ENCODE data around the gene EIF5A. TPM values are rescaled to one million over a fixed set of nuclear protein-coding genes. Genes with fewer than 3 reads are reported as not detected.

EIF5A gene
- total and polyA plus RNA-seq, 9 donors, result 175 to 372 (median 321) TPM

- WGBS (ENCODE audit: insufficient coverage), result under 1% methylated on average over 53 of the region's 57 CpGs
- peaks cover 44% of the 10 kb centered on the region for H3K4me1 ChIP-seq (ENCODE audit: control insufficient read depth, insufficient read depth, low read length)
- H3K9me3 ChIP-seq (replicated peaks; ENCODE audit: control insufficient read depth, low read depth, low read length), result no peaks in the 10 kb centered on the region
- H3K27me3 ChIP-seq (ENCODE audit: control insufficient read depth, insufficient read depth, low read length), result peaks cover 73% of the 10 kb centered on the region
- DNase-seq, result peak; percentile 46
- H3K36me3 ChIP-seq (ENCODE audit: control insufficient read depth, insufficient read depth, low read length), result no peaks in the 10 kb centered on the region
- H3K27ac ChIP-seq (ENCODE audit: low read length), result peak within 1 kb of the TSS; percentile 65
- H3K4me3 ChIP-seq (ENCODE audit: low read length), result peak within 1 kb of the TSS; percentile 8
Observed at GRCh38 chr17:7294614-7295153, 12.7 kb upstream of the EIF5A start, which contains the start of gene YBX2. TSS of gene YBX2 (minus strand) at chr17:7294639. CDS start at chr17:7294500, 139 bp downstream.

- H3K4me3 ChIP-seq (ENCODE audit: low read length), result no peak overlapping the region
- peaks cover 44% of the 10 kb centered on the region for H3K4me1 ChIP-seq (ENCODE audit: control insufficient read depth, insufficient read depth, low read length)
- H3K36me3 ChIP-seq (ENCODE audit: control insufficient read depth, insufficient read depth, low read length), result no peaks in the 10 kb centered on the region
- no peak overlapping the region for H3K27ac ChIP-seq (ENCODE audit: low read length)
- WGBS (ENCODE audit: insufficient coverage), result 61% methylated on average over 26 of the region's 42 CpGs
- DNase-seq, result no peak
- peaks cover 67% of the 10 kb centered on the region for H3K27me3 ChIP-seq (ENCODE audit: control insufficient read depth, insufficient read depth, low read length)
- H3K9me3 ChIP-seq (replicated peaks; ENCODE audit: control insufficient read depth, low read depth, low read length), result no peaks in the 10 kb centered on the region
Observed at GRCh38 chr17:7295230-7296180, 11.9 kb upstream of the EIF5A start.

- peaks cover 59% of the 10 kb centered on the region for H3K27me3 ChIP-seq (ENCODE audit: control insufficient read depth, insufficient read depth, low read length)
- peak overlapping the region; percentile 1 for H3K4me3 ChIP-seq (ENCODE audit: low read length)
- 4% methylated on average over 36 of the region's 51 CpGs for WGBS (ENCODE audit: insufficient coverage)
- peak; percentile 84 for DNase-seq
- no peaks in the 10 kb centered on the region for H3K9me3 ChIP-seq (replicated peaks; ENCODE audit: control insufficient read depth, low read depth, low read length)
- peaks cover 42% of the 10 kb centered on the region for H3K4me1 ChIP-seq (ENCODE audit: control insufficient read depth, insufficient read depth, low read length)
- H3K36me3 ChIP-seq (ENCODE audit: control insufficient read depth, insufficient read depth, low read length), result no peaks in the 10 kb centered on the region
- peak overlapping the region; percentile 51 for H3K27ac ChIP-seq (ENCODE audit: low read length)
Observed at GRCh38 chr17:7296189-7296861, 11.1 kb upstream of the EIF5A start.

GRCh38 chr17:7304179-7304578 is 3.2 kb upstream of the EIF5A start:
- Histone ChIP-seq H3K27me3 (ENCODE audit: control insufficient read depth, insufficient read depth, low read length) (peaks cover 5% of the 10 kb centered on the region), H3K9me3 (replicated peaks; ENCODE audit: control insufficient read depth, low read depth, low read length) (no peaks in the 10 kb centered on the region)
- 87% methylated on average over 3 of the region's 7 CpGs for WGBS (ENCODE audit: insufficient coverage)

GRCh38 chr17:7307686-7308624 is 527 bp downstream of the EIF5A start:
- Histone ChIP-seq H3K9me3 (replicated peaks; ENCODE audit: control insufficient read depth, low read depth, low read length) (no peaks in the 10 kb centered on the region), H3K36me3 (ENCODE audit: control insufficient read depth, insufficient read depth, low read length) (peaks cover 37% of the 10 kb centered on the region), H3K4me3 (ENCODE audit: low read length) (peak overlapping the region; percentile 88), H3K27me3 (ENCODE audit: control insufficient read depth, insufficient read depth, low read length) (no peaks in the 10 kb centered on the region), H3K27ac (ENCODE audit: low read length) (peak overlapping the region; percentile 98), H3K4me1 (ENCODE audit: control insufficient read depth, insufficient read depth, low read length) (peaks cover 21% of the 10 kb centered on the region)
- WGBS (ENCODE audit: insufficient coverage), result 1% methylated on average over 93 of the region's 104 CpGs
- peak; percentile 67 for DNase-seq

More at GRCh38 chr17:7304179-7304578, 3.2 kb upstream of the EIF5A start:
- no peaks in the 10 kb centered on the region for H3K36me3 ChIP-seq (ENCODE audit: control insufficient read depth, insufficient read depth, low read length)
- H3K4me3 ChIP-seq (ENCODE audit: low read length), result no peak overlapping the region
- no peak overlapping the region for H3K27ac ChIP-seq (ENCODE audit: low read length)
- H3K4me1 ChIP-seq (ENCODE audit: control insufficient read depth, insufficient read depth, low read length), result peaks cover 12% of the 10 kb centered on the region
- no peak for DNase-seq

GRCh38 chr17:7308625-7309433 is 1.4 kb downstream of the EIF5A start:
- Histone ChIP-seq H3K4me3 (ENCODE audit: low read length) (peak overlapping the region; percentile 88), H3K9me3 (replicated peaks; ENCODE audit: control insufficient read depth, low read depth, low read length) (no peaks in the 10 kb centered on the region), H3K4me1 (ENCODE audit: control insufficient read depth, insufficient read depth, low read length) (peaks cover 28% of the 10 kb centered on the region), H3K27me3 (ENCODE audit: control insufficient read depth, insufficient read depth, low read length) (no peaks in the 10 kb centered on the region), H3K27ac (ENCODE audit: low read length) (peak overlapping the region; percentile 98), H3K36me3 (ENCODE audit: control insufficient read depth, insufficient read depth, low read length) (peaks cover 46% of the 10 kb centered on the region)
- WGBS (ENCODE audit: insufficient coverage), result 0% methylated on average over 6 of the region's 14 CpGs
- peak; percentile 90 for DNase-seq

GRCh38 chr17:7309628-7310027 is 2.2 kb downstream of the EIF5A start:
- Histone ChIP-seq H3K27ac (ENCODE audit: low read length) (peak overlapping the region; percentile 98), H3K9me3 (replicated peaks; ENCODE audit: control insufficient read depth, low read depth, low read length) (no peaks in the 10 kb centered on the region), H3K4me3 (ENCODE audit: low read length) (no peak overlapping the region), H3K36me3 (ENCODE audit: control insufficient read depth, insufficient read depth, low read length) (peaks cover 50% of the 10 kb centered on the region), H3K4me1 (ENCODE audit: control insufficient read depth, insufficient read depth, low read length) (peaks cover 36% of the 10 kb centered on the region), H3K27me3 (ENCODE audit: control insufficient read depth, insufficient read depth, low read length) (no peaks in the 10 kb centered on the region)
- no peak for DNase-seq
- WGBS (ENCODE audit: insufficient coverage), result 86% methylated on average over 12 of the region's 12 CpGs

GRCh38 chr17:7311110-7311705 is 3.8 kb downstream of the EIF5A start:
- H3K27ac ChIP-seq (ENCODE audit: low read length), result no peak overlapping the region
- H3K4me3 ChIP-seq (ENCODE audit: low read length), result no peak overlapping the region
- WGBS (ENCODE audit: insufficient coverage), result 82% methylated on average over 7 of the region's 7 CpGs

More at GRCh38 chr17:7311110-7311705, 3.8 kb downstream of the EIF5A start:
- DNase-seq, result no peak
- Histone ChIP-seq H3K4me1 (ENCODE audit: control insufficient read depth, insufficient read depth, low read length) (peaks cover 43% of the 10 kb centered on the region), H3K9me3 (replicated peaks; ENCODE audit: control insufficient read depth, low read depth, low read length) (no peaks in the 10 kb centered on the region), H3K27me3 (ENCODE audit: control insufficient read depth, insufficient read depth, low read length) (no peaks in the 10 kb centered on the region), H3K36me3 (ENCODE audit: control insufficient read depth, insufficient read depth, low read length) (peaks cover 55% of the 10 kb centered on the region)

All from muscle of leg (tissue), 11 donors.